IPS-15b (cell line): ENCODE data around the gene CRAT.

Experiments used
- H3K27me3 ChIP-seq: one replicate; pipeline ENCODE4 v1.6.1; 2013; ENCODE audit warnings: low read length; ENCODE audit not compliant: control insufficient read depth, insufficient read depth
- H3K36me3 ChIP-seq: one replicate; pipeline ENCODE4 v1.6.1; 2013; ENCODE audit warnings: low read length; ENCODE audit not compliant: control insufficient read depth, insufficient read depth
- H3K4me1 ChIP-seq: one replicate; pipeline ENCODE4 v1.6.1; 2013; ENCODE audit warnings: mild to moderate bottlenecking, low read length; ENCODE audit not compliant: control insufficient read depth, insufficient read depth
- H3K4me3 ChIP-seq: one replicate; pipeline ENCODE4 v1.5.1; 2013; ENCODE audit warnings: low read depth, low read length
- H3K9ac ChIP-seq: one replicate; pipeline ENCODE4 v1.6.1; 2013; ENCODE audit warnings: low read depth, mild to moderate bottlenecking, low read length
- H3K9me3 ChIP-seq: one replicate; pipeline ENCODE4 v1.6.1; 2013; ENCODE audit warnings: mild to moderate bottlenecking, low read length; ENCODE audit not compliant: control insufficient read depth, insufficient read depth

The CRAT gene

GRCh38 chr9:129094387-129095169 lies 16.0 kb downstream of the CRAT start:
- H3K9me3 ChIP-seq: no peaks in the 10 kb centered on the region

GRCh38 chr9:129093602-129094386 lies 16.8 kb downstream of the CRAT start:
- H3K4me1 ChIP-seq: no peaks in the 10 kb centered on the region
- H3K36me3 ChIP-seq: peaks cover 18% of the 10 kb centered on the region
- no peaks in the 10 kb centered on the region for H3K27me3 ChIP-seq
- H3K9ac ChIP-seq: no peak overlapping the region
- H3K4me3 ChIP-seq: no peak overlapping the region
- no peaks in the 10 kb centered on the region for H3K9me3 ChIP-seq

More at GRCh38 chr9:129094387-129095169, 16.0 kb downstream of the CRAT start:
- Histone ChIP-seq H3K4me3 (no peak overlapping the region), H3K36me3 (peaks cover 11% of the 10 kb centered on the region), H3K9ac (no peak overlapping the region), H3K27me3 (no peaks in the 10 kb centered on the region), H3K4me1 (no peaks in the 10 kb centered on the region)

GRCh38 chr9:129089246-129089645 lies 21.3 kb downstream of the CRAT start:
- Histone ChIP-seq H3K9ac (no peak overlapping the region), H3K9me3 (no peaks in the 10 kb centered on the region), H3K36me3 (peaks cover 40% of the 10 kb centered on the region), H3K4me1 (no peaks in the 10 kb centered on the region), H3K27me3 (no peaks in the 10 kb centered on the region), H3K4me3 (no peak overlapping the region)

- Histone ChIP-seq H3K9me3 (no peaks in the 10 kb centered on the region), H3K9ac (no peak overlapping the region), H3K27me3 (no peaks in the 10 kb centered on the region), H3K4me3 (no peak overlapping the region), H3K4me1 (peaks cover 4% of the 10 kb centered on the region), H3K36me3 (peaks cover 30% of the 10 kb centered on the region)
Measured at GRCh38 chr9:129084087-129084486, 26.5 kb downstream of the CRAT start.

- Histone ChIP-seq H3K36me3 (peaks cover 22% of the 10 kb centered on the region), H3K27me3 (no peaks in the 10 kb centered on the region), H3K9ac (peak overlapping the region; percentile 93), H3K4me3 (peak overlapping the region; percentile 94), H3K4me1 (peaks cover 4% of the 10 kb centered on the region), H3K9me3 (no peaks in the 10 kb centered on the region)
Measured at GRCh38 chr9:129081388-129081904, 29.1 kb downstream of the CRAT start.

GRCh38 chr9:129080601-129081387 lies 29.8 kb downstream of the CRAT start, which contains the start of gene DOLPP1:
TSS of gene DOLPP1 (plus strand) at chr9:129081111. CDS start at chr9:129081132, 21 bp downstream.
- Histone ChIP-seq H3K27me3 (no peaks in the 10 kb centered on the region), H3K4me3 (peak within 1 kb of the TSS; percentile 94), H3K4me1 (peaks cover 4% of the 10 kb centered on the region), H3K9ac (peak within 1 kb of the TSS; percentile 93), H3K36me3 (peaks cover 16% of the 10 kb centered on the region), H3K9me3 (no peaks in the 10 kb centered on the region)

- peak overlapping the region; percentile 8 for H3K9ac ChIP-seq
Measured at GRCh38 chr9:129080298-129080600, 30.3 kb downstream of the CRAT start.

GRCh38 chr9:129079829-129080228 lies 30.8 kb downstream of the CRAT start:
- peak overlapping the region; percentile 89 for H3K4me3 ChIP-seq
- no peaks in the 10 kb centered on the region for H3K27me3 ChIP-seq
- no peaks in the 10 kb centered on the region for H3K9me3 ChIP-seq
- peaks cover 4% of the 10 kb centered on the region for H3K4me1 ChIP-seq
- peaks cover 6% of the 10 kb centered on the region for H3K36me3 ChIP-seq
- H3K9ac ChIP-seq: no peak overlapping the region

More at GRCh38 chr9:129080298-129080600, 30.3 kb downstream of the CRAT start:
- peaks cover 11% of the 10 kb centered on the region for H3K36me3 ChIP-seq
- no peaks in the 10 kb centered on the region for H3K9me3 ChIP-seq
- H3K27me3 ChIP-seq: no peaks in the 10 kb centered on the region
- H3K4me1 ChIP-seq: peaks cover 4% of the 10 kb centered on the region
- H3K4me3 ChIP-seq: peak overlapping the region; percentile 89

GRCh38 chr9:129078691-129079503 lies 31.7 kb downstream of the CRAT start:
- no peaks in the 10 kb centered on the region for H3K27me3 ChIP-seq
- H3K9me3 ChIP-seq: no peaks in the 10 kb centered on the region
- H3K4me1 ChIP-seq: peaks cover 4% of the 10 kb centered on the region
- H3K36me3 ChIP-seq: peaks cover 5% of the 10 kb centered on the region
- no peak overlapping the region for H3K9ac ChIP-seq
- no peak overlapping the region for H3K4me3 ChIP-seq

- Histone ChIP-seq H3K36me3 (peaks cover 3% of the 10 kb centered on the region), H3K9me3 (no peaks in the 10 kb centered on the region), H3K27me3 (no peaks in the 10 kb centered on the region), H3K4me3 (no peak overlapping the region), H3K9ac (no peak overlapping the region), H3K4me1 (peaks cover 4% of the 10 kb centered on the region)
Measured at GRCh38 chr9:129077236-129077635, 33.4 kb downstream of the CRAT start.

- Histone ChIP-seq H3K9ac (no peak overlapping the region), H3K36me3 (peaks cover 3% of the 10 kb centered on the region), H3K27me3 (no peaks in the 10 kb centered on the region), H3K4me1 (peaks cover 5% of the 10 kb centered on the region), H3K9me3 (no peaks in the 10 kb centered on the region), H3K4me3 (no peak overlapping the region)
Measured at GRCh38 chr9:129076640-129077037, 34.0 kb downstream of the CRAT start.
